GM12874 (cell line): Measurements from ENCODE around the gene GP1BB.

Source experiments
- TF ChIP-seq, protein P1 (sequence below): IDR thresholded peaks from 2 replicates; pipeline ENCODE4 v1.5.1; 2011; ENCODE audit warnings: low read depth, mild to moderate bottlenecking, control low read depth, low read length, moderate library complexity; ENCODE audit not compliant: insufficient read depth

Gene GP1BB

GRCh38 chr22:19733755-19734154 is 10.4 kb downstream of the GP1BB start:
- TF ChIP-seq, protein P1, sequence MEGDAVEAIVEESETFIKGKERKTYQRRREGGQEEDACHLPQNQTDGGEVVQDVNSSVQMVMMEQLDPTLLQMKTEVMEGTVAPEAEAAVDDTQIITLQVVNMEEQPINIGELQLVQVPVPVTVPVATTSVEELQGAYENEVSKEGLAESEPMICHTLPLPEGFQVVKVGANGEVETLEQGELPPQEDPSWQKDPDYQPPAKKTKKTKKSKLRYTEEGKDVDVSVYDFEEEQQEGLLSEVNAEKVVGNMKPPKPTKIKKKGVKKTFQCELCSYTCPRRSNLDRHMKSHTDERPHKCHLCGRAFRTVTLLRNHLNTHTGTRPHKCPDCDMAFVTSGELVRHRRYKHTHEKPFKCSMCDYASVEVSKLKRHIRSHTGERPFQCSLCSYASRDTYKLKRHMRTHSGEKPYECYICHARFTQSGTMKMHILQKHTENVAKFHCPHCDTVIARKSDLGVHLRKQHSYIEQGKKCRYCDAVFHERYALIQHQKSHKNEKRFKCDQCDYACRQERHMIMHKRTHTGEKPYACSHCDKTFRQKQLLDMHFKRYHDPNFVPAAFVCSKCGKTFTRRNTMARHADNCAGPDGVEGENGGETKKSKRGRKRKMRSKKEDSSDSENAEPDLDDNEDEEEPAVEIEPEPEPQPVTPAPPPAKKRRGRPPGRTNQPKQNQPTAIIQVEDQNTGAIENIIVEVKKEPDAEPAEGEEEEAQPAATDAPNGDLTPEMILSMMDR, result no peak

GRCh38 chr22:19734163-19734562 is 10.8 kb downstream of the GP1BB start:
- TF ChIP-seq, protein P1, result no peak

DNA sequence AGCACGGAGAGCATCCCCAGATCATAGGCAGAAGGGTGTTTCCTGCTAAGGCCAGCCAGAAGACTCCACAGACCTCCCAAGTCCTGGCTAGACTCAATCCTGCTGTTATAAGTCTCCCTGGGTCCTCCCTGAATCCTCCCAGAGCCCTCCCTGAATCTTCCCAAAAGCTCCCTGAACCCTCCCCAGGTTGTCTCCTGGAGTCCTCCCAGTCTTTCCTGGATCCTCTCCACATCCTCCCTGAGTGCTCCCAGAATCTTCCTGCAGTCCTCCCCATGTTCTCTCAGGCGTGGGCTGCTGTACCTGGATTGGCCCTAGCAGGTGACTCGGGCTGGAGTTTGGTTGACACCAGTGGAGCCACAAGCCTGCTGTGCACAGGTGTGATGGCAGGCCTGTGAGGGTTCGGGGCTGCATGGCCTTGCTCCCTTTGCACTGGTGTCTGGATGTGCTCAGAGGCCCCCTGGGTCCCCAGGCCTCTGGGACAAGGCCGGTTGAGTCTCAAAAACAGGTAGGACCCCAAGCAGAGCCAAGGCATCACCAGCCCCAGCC is 11.6 kb downstream of the GP1BB start:
- TF ChIP-seq, protein P1, result no peak

GRCh38 chr22:19735665-19736510 is 12.5 kb downstream of the GP1BB start:
- TF ChIP-seq, protein P1, result no peak

GRCh38 chr22:19737846-19738663 is 14.7 kb downstream of the GP1BB start:
- TF ChIP-seq, protein P1, result no peak

DNA sequence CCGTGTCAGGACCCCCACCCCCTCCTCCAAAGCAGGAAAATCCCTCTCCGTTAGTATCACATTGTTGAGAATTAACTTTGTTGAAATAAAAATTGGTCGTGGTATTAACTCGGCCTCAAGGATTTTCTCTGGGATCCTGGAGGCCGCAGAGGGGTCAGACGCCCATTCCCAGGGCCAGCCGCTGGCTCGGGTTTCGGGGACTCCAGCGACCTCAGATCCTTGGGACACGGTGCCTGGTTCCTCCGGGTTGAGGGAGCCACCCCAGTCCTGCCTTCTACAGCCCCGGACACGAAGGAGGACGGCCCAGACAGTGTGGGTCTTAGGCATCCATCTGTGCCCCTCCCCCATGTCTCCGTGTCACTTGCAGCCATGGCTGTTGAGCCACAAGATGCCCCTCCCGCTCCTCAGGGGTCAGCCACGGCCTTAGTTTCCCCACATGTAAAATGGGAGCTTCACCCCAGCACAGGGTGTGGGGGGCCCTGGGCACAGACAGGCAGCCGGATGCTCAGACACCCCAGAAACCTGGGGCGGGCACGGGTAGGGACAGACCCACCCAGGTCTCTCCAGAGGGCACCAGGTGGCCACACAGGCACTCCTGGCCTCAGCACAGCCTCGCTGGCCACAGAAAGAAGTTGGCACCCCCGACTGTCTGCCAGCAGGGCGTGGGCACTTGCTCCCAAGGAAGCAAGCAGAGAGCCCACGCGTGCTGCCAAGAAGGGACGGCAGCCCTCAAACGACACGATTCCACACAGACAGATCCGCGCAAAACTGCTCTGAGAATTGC is 15.5 kb downstream of the GP1BB start:
- TF ChIP-seq, protein P1, result no peak
